ENCODE measurements around the gene AFF1.
A peak's percentile ranks its signal among the peaks of the same experiment; 100 is the strongest.

Gene AFF1

GRCh38 chr4:86924811-86925210 is 10.0 kb upstream of the AFF1 start:
- DNase-seq: peak; percentile 96

GRCh38 chr4:86926435-86927086 is 8.2 kb upstream of the AFF1 start:
- DNase-seq: peak; percentile 92

DNA sequence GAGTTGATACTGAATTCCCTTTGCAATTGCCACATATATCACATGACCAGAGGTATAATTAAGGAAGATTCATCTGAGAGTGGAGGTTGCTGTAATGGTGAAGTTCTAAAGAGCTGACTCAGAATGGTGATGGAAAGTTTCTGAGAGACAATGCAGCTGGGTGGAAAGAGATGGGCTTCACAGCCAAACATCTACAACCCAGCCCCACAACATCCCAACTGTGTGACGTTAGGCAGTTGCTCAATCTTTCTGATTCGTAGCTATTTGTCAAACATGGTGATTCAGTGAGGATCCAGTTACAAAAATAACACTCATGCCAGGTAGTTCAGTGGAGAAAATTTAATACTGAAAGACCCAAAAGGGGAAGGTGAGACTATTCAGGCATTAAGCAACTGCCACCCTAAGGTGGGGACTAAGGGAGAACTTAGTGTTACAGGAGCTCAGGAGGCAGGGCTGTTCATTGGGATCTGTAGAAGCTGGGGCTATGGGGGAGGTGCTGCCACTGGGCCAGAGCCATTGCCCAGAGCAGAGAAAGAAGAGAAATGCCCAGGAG is 6.9 kb upstream of the AFF1 start:
- DNase-seq: peak; percentile 90

DNA sequence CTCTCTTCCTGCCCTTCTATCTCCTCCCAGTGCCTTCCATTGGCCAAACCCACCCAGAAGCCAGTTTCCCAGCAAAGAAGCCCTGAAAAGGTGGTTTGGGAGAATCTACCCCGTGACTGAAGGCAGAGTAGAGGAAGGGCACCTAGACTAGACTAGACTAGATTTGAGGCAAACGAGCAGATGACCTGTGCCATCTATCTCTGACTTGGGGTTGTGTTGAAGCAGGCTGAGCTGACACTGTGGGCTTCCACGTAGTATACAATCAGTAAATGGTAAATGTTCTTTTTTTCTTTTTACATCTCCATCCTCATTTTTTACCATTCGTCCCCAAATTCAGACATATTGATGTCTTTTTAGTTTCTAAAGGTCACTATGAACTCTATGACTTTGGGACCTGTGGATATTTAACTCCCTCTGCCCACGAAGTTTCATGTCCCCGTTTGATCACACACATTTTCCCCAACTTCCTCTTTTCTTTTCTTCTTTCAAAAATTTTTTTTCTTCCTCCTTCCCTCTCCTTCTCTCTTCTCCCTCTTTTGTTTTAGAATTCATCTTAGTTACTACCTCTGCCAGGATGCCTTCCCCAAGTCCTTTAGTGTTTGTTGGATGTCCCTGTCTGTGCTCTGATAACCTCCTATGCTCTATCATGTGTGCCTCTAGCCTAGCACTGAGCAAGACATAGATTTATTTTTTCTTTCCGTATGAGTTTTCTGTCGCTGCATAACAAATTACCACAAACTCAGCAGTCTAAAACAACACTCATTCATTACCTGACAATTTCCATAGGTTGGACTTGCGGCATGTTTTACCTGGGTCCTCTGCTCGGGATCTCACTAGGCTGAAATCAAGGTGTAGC is 6.2 kb upstream of the AFF1 start:
- DNase-seq: no peak

GRCh38 chr4:86934147-86934770 is 552 bp upstream of the AFF1 start:
- DNase-seq: no peak

GRCh38 chr4:86935566-86935852 is 698 bp downstream of the AFF1 start:
- DNase-seq: no peak

DNA sequence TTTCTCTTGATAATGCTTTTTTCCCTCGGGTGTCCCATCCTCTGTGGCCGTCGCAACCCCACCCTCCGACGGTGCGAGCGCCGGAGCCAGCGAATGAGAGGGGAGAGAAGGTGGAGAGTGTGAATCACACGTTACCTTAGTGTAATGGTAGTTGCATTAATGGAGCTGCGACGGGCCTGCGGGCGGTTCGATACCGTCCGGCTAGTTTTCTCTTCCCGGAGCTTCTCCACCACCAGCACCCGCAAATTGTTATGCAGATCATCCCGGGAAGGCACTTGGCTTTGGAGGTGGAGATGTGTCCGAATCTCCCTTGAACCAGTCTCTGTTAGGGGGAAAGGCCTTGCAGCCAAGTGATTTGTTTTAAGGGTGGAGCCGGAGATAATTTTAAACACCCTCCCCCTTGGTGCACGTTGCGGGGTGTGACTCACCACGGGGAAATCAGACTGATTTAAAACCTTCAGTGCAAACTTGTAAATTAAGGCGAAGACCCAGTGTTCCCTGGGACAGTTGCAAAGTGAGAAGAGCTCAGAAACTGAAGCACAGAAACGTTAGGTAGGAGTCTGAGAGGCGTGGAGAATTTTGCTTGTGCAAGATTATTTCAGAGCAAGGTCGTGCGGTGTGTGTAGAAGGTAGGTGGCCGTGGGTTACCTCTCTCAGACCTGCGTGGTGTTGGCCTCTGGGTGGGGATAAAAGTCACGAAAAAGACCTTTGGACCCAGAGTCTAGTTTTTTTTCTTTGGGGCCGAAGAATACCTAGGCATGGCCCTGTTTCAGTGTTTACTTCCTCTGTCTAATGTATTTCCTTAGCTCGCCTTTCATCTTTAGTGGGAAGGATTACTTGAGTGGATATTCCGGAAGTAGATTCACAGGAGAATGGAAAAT is 1.3 kb downstream of the AFF1 start:
- peak; percentile 77 for DNase-seq

GRCh38 chr4:86938771-86939520 is 4.1 kb downstream of the AFF1 start:
- no peak for DNase-seq

- no peak for DNase-seq
Measured at GRCh38 chr4:86939729-86940575, 5.1 kb downstream of the AFF1 start.

- DNase-seq: no peak
Measured at GRCh38 chr4:86940920-86941460, 6.2 kb downstream of the AFF1 start.

DNA sequence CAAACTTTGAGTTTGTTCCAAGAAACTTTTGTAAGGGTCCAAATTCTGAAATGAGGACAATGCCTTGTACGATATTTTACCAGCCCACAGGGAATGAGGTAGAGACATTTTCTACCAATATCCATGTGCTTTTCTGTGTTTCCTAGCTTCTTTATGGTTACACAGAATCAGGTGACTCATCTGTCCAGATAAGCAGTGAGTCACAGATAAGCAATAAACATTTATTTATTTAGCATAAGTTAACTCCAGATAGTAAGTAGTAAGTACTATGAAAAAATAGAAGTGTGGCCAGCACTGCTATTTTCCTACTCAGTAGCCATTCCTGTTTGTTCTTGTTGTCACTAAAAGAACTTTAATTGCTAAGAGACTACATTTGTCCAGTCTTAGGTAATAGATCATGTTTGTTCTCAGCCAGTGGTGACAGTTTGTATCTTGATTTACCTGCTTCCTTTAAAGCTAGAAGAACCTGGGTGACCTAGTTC is 7.4 kb downstream of the AFF1 start:
- DNase-seq: peak; percentile 74

GRCh38 chr4:86944964-86945781 is 10.4 kb downstream of the AFF1 start:
- DNase-seq: no peak

- DNase-seq: no peak
Measured at GRCh38 chr4:86946868-86947500, 12.2 kb downstream of the AFF1 start.

DNA sequence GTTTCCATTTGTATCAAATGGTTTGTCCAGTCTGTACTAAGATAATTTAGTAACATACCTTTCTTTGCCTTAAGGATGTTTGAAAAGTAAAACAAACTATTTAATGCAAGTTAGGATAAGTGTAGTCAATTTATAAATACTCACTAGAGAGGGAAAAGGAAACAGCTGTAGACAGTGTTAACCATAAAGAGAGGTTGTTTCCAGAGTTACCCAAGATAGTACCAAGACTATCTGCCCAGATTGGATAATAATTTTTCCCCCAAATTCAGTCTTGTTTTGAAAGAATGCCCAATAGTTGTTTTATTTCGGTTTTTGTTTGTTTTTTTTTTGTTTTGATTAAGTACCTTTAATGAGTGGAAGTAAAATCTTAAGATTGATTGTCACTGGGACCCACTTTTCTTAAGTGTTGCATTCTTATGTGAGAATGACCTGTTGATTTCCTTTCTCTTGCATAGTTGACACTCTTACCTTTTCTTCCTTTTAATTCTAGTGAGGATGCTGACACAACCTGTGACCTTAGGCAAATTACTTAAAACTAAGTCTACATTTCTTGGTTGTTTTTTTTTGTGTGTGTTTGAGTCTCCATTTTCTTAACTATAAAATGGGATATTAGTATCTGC is 12.8 kb downstream of the AFF1 start:
- DNase-seq: no peak

GRCh38 chr4:86948276-86948675 is 13.5 kb downstream of the AFF1 start:
- no peak for DNase-seq

DNA sequence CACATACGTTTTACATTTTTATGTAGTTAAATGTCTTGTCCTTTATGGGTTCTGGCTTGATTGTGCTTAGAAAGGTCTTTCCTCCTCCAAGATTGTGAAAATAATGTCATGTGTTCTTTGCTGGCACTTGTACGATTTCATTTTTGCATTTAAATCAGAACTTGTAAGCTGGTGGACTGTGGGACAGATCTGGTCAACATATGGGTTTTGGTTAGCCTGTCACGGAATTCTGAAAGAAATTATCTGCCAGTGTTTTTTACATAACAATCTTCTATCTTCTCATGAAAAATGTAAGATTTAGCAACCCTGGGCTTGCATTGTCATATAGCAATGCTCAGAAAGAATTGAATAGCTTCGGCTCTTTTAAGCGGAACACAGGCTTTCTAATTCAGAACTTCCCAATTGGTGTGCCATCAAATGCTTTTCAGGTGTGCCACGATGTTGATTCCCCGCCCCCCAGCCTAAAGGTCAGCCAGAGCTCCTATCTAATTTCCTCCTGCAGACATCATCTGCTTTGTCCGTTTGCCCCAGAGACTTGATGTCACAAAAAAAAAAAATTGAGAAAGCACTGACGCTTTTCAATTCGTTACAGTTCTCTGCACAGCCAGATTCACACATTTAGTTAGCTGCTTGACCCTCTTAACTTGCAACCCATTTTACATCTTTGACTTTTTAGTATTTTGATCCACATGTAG is 16.2 kb downstream of the AFF1 start:
- DNase-seq: no peak

DNA sequence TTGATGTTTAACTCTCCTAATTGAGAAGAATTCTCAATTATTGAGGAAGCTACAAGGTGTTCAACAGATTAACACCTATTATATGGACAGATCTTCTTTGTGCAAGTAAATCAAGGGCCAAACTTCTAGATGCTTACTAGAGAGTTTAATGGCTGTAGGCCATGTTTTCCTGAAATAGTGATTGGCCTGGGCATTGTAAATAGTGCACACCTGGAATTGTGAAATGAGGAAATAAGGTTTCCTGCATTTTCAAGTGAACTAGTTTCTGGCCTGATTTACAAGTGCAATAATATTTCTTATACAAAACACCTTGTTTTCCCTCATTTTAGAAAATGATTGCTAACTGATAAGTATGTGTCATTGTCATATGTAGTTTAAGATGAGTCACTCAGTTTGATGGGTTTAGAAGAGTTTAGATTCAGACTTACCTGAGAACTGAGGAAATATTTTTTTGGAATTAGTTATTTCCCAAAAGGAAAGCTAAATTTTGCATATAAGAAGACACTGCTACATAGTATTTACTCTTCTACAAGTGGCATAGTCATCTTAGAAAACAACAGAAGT is 21.2 kb downstream of the AFF1 start:
- no peak for DNase-seq

- DNase-seq: peak; percentile 68
Measured at GRCh38 chr4:86957215-86957614, 22.4 kb downstream of the AFF1 start.

Data from NCI-H226 (cell line).